Activated T-cell treated with anti-CD3 and anti-CD28 coated beads, Interleukin-2, amount 50 U/mL, for 48 hours (primary cell): ENCODE data around the gene FITM1.
A peak's percentile ranks its signal among the peaks of the same experiment; 100 is the strongest.
"Not testable (repeated sequence)": the region's sequence is repeated elsewhere in the genome, so short reads cannot be mapped to it uniquely, and the experiment has no call there.

ENCODE experiments used
- DNase-seq, 2 experiments: peaks; one replicate each; pipeline ENCODE4 v3.0.0-alpha.2; 2020

The FITM1 gene

GRCh38 chr14:24098927-24099813, 31.3 kb upstream of the FITM1 start:
- no peak for DNase-seq

GRCh38 chr14:24100197-24100981, 30.1 kb upstream of the FITM1 start:
- no peak for DNase-seq

GRCh38 chr14:24100982-24101494, 29.4 kb upstream of the FITM1 start:
- DNase-seq, result no peak

GRCh38 chr14:24102357-24103048, 28.0 kb upstream of the FITM1 start:
- no peak for DNase-seq

- no peak for DNase-seq
These were observed 27.0 kb upstream of the FITM1 start for GRCh38 chr14:24103451-24103850.

- not testable (repeated sequence) for DNase-seq
These were observed 24.7 kb upstream of the FITM1 start for GRCh38 chr14:24105609-24106239.

- DNase-seq, result no peak
These were observed 23.7 kb upstream of the FITM1 start for GRCh38 chr14:24106672-24107271.

GRCh38 chr14:24108336-24108874, 22.1 kb upstream of the FITM1 start:
- DNase-seq, result no peak

GRCh38 chr14:24110060-24110459, 20.4 kb upstream of the FITM1 start:
- no peak for DNase-seq

GRCh38 chr14:24110523-24110922, 19.9 kb upstream of the FITM1 start:
- no peak for DNase-seq

- DNase-seq, result no peak
These were observed 17.1 kb upstream of the FITM1 start for GRCh38 chr14:24113379-24113800.

- DNase-seq, result peak; percentile 88
These were observed 16.5 kb upstream of the FITM1 start for GRCh38 chr14:24113801-24114531.

GRCh38 chr14:24114532-24115421, 15.7 kb upstream of the FITM1 start, which contains the start of the genes DCAF11 and NRL:
Gene DCAF11, plus strand, starts transcription at chr14:24114777. Its CDS starts 818 bp downstream, at chr14:24115595.
Gene NRL, minus strand, starts transcription at chr14:24114949. Its CDS starts 32,101 bp downstream, at chr14:24082848.
- DNase-seq, result peak; percentile 98 to 99

- no peak for DNase-seq
These were observed 14.9 kb upstream of the FITM1 start for GRCh38 chr14:24115422-24116127.

GRCh38 chr14:24116128-24116814, 14.2 kb upstream of the FITM1 start:
- DNase-seq, result no peak

GRCh38 chr14:24117179-24117578, 13.3 kb upstream of the FITM1 start:
- no peak for DNase-seq

GRCh38 chr14:24119691-24120090, 10.8 kb upstream of the FITM1 start:
- DNase-seq, result no peak

- no peak for DNase-seq
These were observed 9.2 kb upstream of the FITM1 start for GRCh38 chr14:24121210-24121609.
